IMR-90 (cell line): ENCODE measurements around the gene UTP11. TPM values are rescaled to one million over a fixed set of nuclear protein-coding genes. Genes with fewer than 3 reads are reported as not detected.

Experiments used
- ATAC-seq: fragments of 200-7000 bp; cut with Tn5 transposase; 2 replicates; pipeline ENCODE4 v1.9.1; 2020; ENCODE audit warnings: low read depth, mild to moderate bottlenecking, moderate library complexity
- BruUV-seq: library from RNA; stranded (reverse); fragments of 400-500 nt; replicated peaks from 2 replicates; lab custom pipeline; 2021; lab: Mats Ljungman, UMichigan
- CTCF ChIA-PET: fragments of 300-600 bp; formaldehyde crosslinking; extraction: SDS; loops from one replicate; lab custom pipeline; 2021; ENCODE audit warnings: antibody characterized with exemption; lab: Yijun Ruan, JAX
- POLR2A ChIA-PET: fragments of 300-600 bp; sonication (Branson Sonifier 250); formaldehyde crosslinking; loops from one replicate; lab custom pipeline; 2022; ENCODE audit warnings: antibody characterized with exemption; ENCODE audit not compliant: unreplicated experiment; lab: Charles Lee
- DNase-seq: peaks from one replicate; pipeline ENCODE4 v3.0.0; 2013
- H2AFZ ChIP-seq: replicated peaks from 2 replicates; pipeline ENCODE3; 2013; ENCODE audit warnings: low read length, mild to moderate bottlenecking; ENCODE audit not compliant: poor library complexity
- H2AK5ac ChIP-seq: 2 replicates; pipeline ENCODE4 v1.6.1; 2013; ENCODE audit warnings: low read depth, low read length, inconsistent platforms
- H2AK9ac ChIP-seq: replicated peaks from 2 replicates; pipeline ENCODE3; 2013; ENCODE audit warnings: mild to moderate bottlenecking, low read depth, low read length, moderate library complexity; ENCODE audit not compliant: poor library complexity
- H2BK120ac ChIP-seq: 2 replicates; pipeline ENCODE4 v1.6.1; 2013; ENCODE audit warnings: low read depth, low read length, inconsistent platforms
- H2BK15ac ChIP-seq: 3 replicates; pipeline ENCODE4 v1.6.1; 2013; ENCODE audit warnings: low read depth, low read length, inconsistent platforms
- H2BK20ac ChIP-seq: 2 replicates; pipeline ENCODE4 v1.6.1; 2013; ENCODE audit warnings: low read depth, mild to moderate bottlenecking, inconsistent platforms, low read length, moderate library complexity
- H2BK5ac ChIP-seq: 2 replicates; pipeline ENCODE4 v1.6.1; 2013; ENCODE audit warnings: mild to moderate bottlenecking, low read depth, low read length, inconsistent platforms; ENCODE audit not compliant: poor library complexity, severe bottlenecking
- H3K14ac ChIP-seq: replicated peaks from 2 replicates; pipeline ENCODE4 v1.6.1; 2013; ENCODE audit warnings: low read depth, low read length, inconsistent platforms
- H3K18ac ChIP-seq: 2 replicates; pipeline ENCODE4 v1.6.1; 2013; ENCODE audit warnings: low read depth, low read length, control low read depth
- H3K23ac ChIP-seq: 2 replicates; pipeline ENCODE4 v1.6.1; 2013; ENCODE audit warnings: low read depth, low read length, inconsistent platforms
- H3K27ac ChIP-seq: 2 replicates; pipeline ENCODE4 v1.5.1; 2013; ENCODE audit warnings: mild to moderate bottlenecking, control low read depth, low read length; ENCODE audit not compliant: insufficient read depth
- H3K27me3 ChIP-seq: 2 replicates; pipeline ENCODE4 v1.6.1; 2013; ENCODE audit warnings: low read length; ENCODE audit not compliant: control insufficient read depth, insufficient read depth
- H3K36me3 ChIP-seq: 2 replicates; pipeline ENCODE4 v1.6.1; 2013; ENCODE audit warnings: low read length, mixed read lengths; ENCODE audit not compliant: control insufficient read depth, insufficient read depth
- H3K4ac ChIP-seq: 2 replicates; pipeline ENCODE4 v1.6.1; 2013; ENCODE audit warnings: low read depth, low read length, inconsistent platforms
- H3K4me1 ChIP-seq: 2 replicates; pipeline ENCODE4 v1.6.1; 2013; ENCODE audit warnings: low read length, mixed read lengths; ENCODE audit not compliant: control insufficient read depth, insufficient read depth
- H3K4me2 ChIP-seq: 2 replicates; pipeline ENCODE4 v1.6.1; 2013; ENCODE audit warnings: low read depth, mild to moderate bottlenecking, control low read depth, low read length, moderate library complexity
- H3K4me3 ChIP-seq: 2 replicates; pipeline ENCODE4 v1.5.1; 2013; ENCODE audit warnings: low read depth, mild to moderate bottlenecking, control low read depth, low read length, moderate library complexity; ENCODE audit not compliant: insufficient read depth
- H3K56ac ChIP-seq: 2 replicates; pipeline ENCODE4 v1.6.1; 2013; ENCODE audit warnings: low read length, inconsistent platforms; ENCODE audit not compliant: insufficient read depth; ENCODE audit errors: extremely low read depth
- H3K79me1 ChIP-seq, 2 experiments: 2 replicates each; pipeline ENCODE4 v1.6.1; 2013; ENCODE audit warnings: low read length in 2 of 2, inconsistent platforms in 1 of 2, low read depth in 1 of 2
- H3K9ac ChIP-seq: 2 replicates; pipeline ENCODE4 v1.6.1; 2013; ENCODE audit warnings: low read depth, low read length, control low read depth
- H3K9me1 ChIP-seq: 2 replicates; pipeline ENCODE4 v1.6.1; 2013; ENCODE audit warnings: low read length, inconsistent platforms; ENCODE audit not compliant: insufficient read depth
- H3K9me3 ChIP-seq: 2 replicates; pipeline ENCODE4 v1.6.1; 2013; ENCODE audit warnings: low read length; ENCODE audit not compliant: control insufficient read depth, insufficient read depth
- H4K20me1 ChIP-seq: 2 replicates; pipeline ENCODE4 v1.6.1; 2013; ENCODE audit warnings: low read length, inconsistent platforms; ENCODE audit not compliant: insufficient read depth
- H4K5ac ChIP-seq: 2 replicates; pipeline ENCODE4 v1.6.1; 2013; ENCODE audit warnings: mild to moderate bottlenecking, low read depth, low read length, control low read depth
- H4K8ac ChIP-seq, 2 experiments: 2 replicates each; pipeline ENCODE4 v1.6.1; 2013; ENCODE audit warnings: low read depth in 2 of 2, low read length in 2 of 2, control low read depth in 1 of 2, inconsistent platforms in 1 of 2
- H4K91ac ChIP-seq: 2 replicates; pipeline ENCODE4 v1.6.1; 2013; ENCODE audit warnings: low read depth, low read length, inconsistent platforms; ENCODE audit not compliant: insufficient read depth
- MAFK ChIP-seq: IDR thresholded peaks from 2 replicates; pipeline ENCODE4 v1.6.1; 2012; ENCODE audit warnings: low read depth, low read length, improper control_type of control experiment
- WGBS, 2 experiments: methylation state at CpG; one replicate each; pipeline versions ENCODE4 v1.1.5 to v1.1.7; 2013; ENCODE audit warnings: missing lambda C conversion rate in 2 of 2; ENCODE audit not compliant: insufficient read length in 1 of 2; ENCODE audit errors: extremely low coverage in 2 of 2; 5-methylcytosine and 5-hydroxymethylcytosine counted together
- dilution Hi-C: fragments of 300-500 bp; cut with HindIII; formaldehyde crosslinking; loops from one replicate; pipeline ENCODE4 v1.14.3; 2018; ENCODE audit warnings: low sequenced_read_pairs; ENCODE audit not compliant: unreplicated experiment
- in situ Hi-C: fragments of 300-500 bp; cut with MboI; formaldehyde crosslinking; loops from 3 replicates; pipeline ENCODE4 v1.14.3; 2019; ENCODE audit warnings: low sequenced_read_pairs, inconsistent platforms, mixed read lengths
- intact Hi-C: fragments of 100-400 bp; cut with micrococcal nuclease; formaldehyde crosslinking; loops from 2 replicates; pipeline ENCODE4 v1.10.0; 2022
- polyA plus RNA-seq, 3 experiments: library from polyadenylated mRNA; depleted of rRNA; stranded (reverse); fragments of >200 nt; gene quantifications; 2 replicates each; pipeline ENCODE4 v1.2.3, GENCODE V29; 2012; ENCODE audit warnings: low replicate concordance in 1 of 3
- total RNA-seq: library from RNA; depleted of rRNA; stranded (reverse); fragments of >200 nt; gene quantifications from 2 replicates; pipeline ENCODE4 v1.2.3, GENCODE V29; 2012

UTP11 gene
- total and polyA plus RNA-seq, 2 of the 4 experiments (the other 2 are of a cell fraction): 22.0 to 27.8 TPM

GRCh38 chr1:38022810-38023209, 10.3 kb downstream of the UTP11 start:
- Histone ChIP-seq H3K9me1 (no peaks in the 10 kb centered on the region), H2BK5ac (no peak overlapping the region), H3K4me2 (no peak overlapping the region), H3K9me3 (no peaks in the 10 kb centered on the region), H3K27ac (no peak overlapping the region), H3K4me3 (no peak overlapping the region), H2AK5ac (no peak overlapping the region), H3K14ac (no peak overlapping the region), H2BK20ac (no peak overlapping the region), H2BK120ac (no peak overlapping the region), H3K27me3 (no peaks in the 10 kb centered on the region), H3K4ac (no peak overlapping the region), H4K8ac (no peak overlapping the region), H3K23ac (no peak overlapping the region), H3K4me1 (peaks cover 5% of the 10 kb centered on the region), H4K20me1 (0 out of 2 replicates have a peak, but pooled peaks cover 4% of the 10 kb centered on the region), H3K18ac (no peak overlapping the region), H3K36me3 (peaks cover 44% of the 10 kb centered on the region), H4K5ac (no peak overlapping the region), H3K56ac (no peak overlapping the region), H2BK15ac (no peak overlapping the region), H2AK9ac (no peak overlapping the region), H3K9ac (no peak overlapping the region), H2AFZ (no peak overlapping the region), H4K91ac (no peak overlapping the region), H3K79me1 (peaks cover 4 to 18% of the 10 kb centered on the region in 2 experiments)
- no TSS peak for BruUV-seq
- TF ChIP-seq MAFK: no peak
- dilution Hi-C loops (no loop called here), in situ Hi-C loops (loop anchor here (25.0 kb wide), 3 partner anchors 436 to 1561 kb away; partner anchors contain the start of genes GNL2, MRPS15 and OSCP1), intact Hi-C loops (no loop called here)
- no peak for DNase-seq
- ChIA-PET CTCF (interaction anchor here (0.9 kb wide), 1 partner anchor 32 kb away, joined by 5 read pairs; no protein-coding TSS in a partner anchor), POLR2A (no interaction called here)
- ATAC-seq: no peak
- WGBS, 2 experiments: 80% methylated on average over 1 of the region's 3 CpGs; no CpG with 5 or more reads in 1 of the 2 experiments
